Loucy (cell line): ENCODE data around the gene LAMTOR4.

Source experiments
- EZH2phosphoT487 ChIP-seq: fragments of 200-600 bp; IDR thresholded peaks from 2 replicates; pipeline ENCODE4 v1.6.1; 2018; ENCODE audit warnings: antibody characterized with exemption, mild to moderate bottlenecking, moderate library complexity, borderline replicate concordance
- TF ChIP-seq, protein P1 (sequence below): fragments of 200-600 bp; sonication (generic); conservative IDR thresholded peaks from 2 replicates; pipeline ENCODE4 v1.5.1; 2014; ENCODE audit warnings: mild to moderate bottlenecking, antibody characterized with exemption, low read length

DNA sequence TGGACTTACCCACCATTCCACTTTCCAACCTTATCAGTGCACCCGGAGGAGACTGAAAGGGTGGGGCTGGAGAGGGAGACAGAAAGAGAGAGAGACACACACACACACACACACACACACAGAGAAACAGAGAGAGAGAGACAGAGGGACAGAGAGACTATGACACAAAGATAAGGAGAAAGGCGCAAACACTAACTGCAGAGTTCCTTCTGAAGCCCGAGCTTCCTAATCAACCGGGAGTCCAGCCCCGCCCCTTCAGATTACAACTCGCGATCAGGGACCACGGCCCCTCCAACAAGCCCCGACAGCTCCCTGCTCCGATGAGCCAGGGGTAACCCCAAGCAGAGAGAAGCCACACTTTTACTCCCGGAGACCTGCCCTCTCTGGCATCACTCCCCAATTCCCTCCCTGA is 19.2 kb downstream of the LAMTOR4 start:
- TF ChIP-seq, protein P1, sequence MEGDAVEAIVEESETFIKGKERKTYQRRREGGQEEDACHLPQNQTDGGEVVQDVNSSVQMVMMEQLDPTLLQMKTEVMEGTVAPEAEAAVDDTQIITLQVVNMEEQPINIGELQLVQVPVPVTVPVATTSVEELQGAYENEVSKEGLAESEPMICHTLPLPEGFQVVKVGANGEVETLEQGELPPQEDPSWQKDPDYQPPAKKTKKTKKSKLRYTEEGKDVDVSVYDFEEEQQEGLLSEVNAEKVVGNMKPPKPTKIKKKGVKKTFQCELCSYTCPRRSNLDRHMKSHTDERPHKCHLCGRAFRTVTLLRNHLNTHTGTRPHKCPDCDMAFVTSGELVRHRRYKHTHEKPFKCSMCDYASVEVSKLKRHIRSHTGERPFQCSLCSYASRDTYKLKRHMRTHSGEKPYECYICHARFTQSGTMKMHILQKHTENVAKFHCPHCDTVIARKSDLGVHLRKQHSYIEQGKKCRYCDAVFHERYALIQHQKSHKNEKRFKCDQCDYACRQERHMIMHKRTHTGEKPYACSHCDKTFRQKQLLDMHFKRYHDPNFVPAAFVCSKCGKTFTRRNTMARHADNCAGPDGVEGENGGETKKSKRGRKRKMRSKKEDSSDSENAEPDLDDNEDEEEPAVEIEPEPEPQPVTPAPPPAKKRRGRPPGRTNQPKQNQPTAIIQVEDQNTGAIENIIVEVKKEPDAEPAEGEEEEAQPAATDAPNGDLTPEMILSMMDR: no peak
- no peak for TF ChIP-seq EZH2phosphoT487
